Measurements from ENCODE around the gene BANF1. TPM values are rescaled to one million over a fixed set of nuclear protein-coding genes. Genes with fewer than 3 reads are reported as not detected.

BANF1 gene
- total and polyA plus RNA-seq, 9 of the 15 experiments (the other 6 are each of a cell fraction or from before 2014, with no cell fraction given): 108 to 651 (median 263) TPM

- H2AFZ ChIP-seq (ENCODE audit: low read depth, low read length): peak overlapping the region; percentile 76
- no peak overlapping the region for H3K27ac ChIP-seq (ENCODE audit: extremely low read depth, low read depth, low read length)
- WGBS (ENCODE audit: insufficient coverage, low coverage, missing lambda C conversion rate): 6% methylated on average over 11 of the region's 11 CpGs
- no TSS peak for BruUV-seq (replicated peaks)
- FAIRE-seq (peak; percentile 85), DNase-seq (ENCODE audit: extremely low read depth in 1 of 4, low spot score in 3 of 4) (peak; percentile 87 to 97 (median 95)), ATAC-seq (peak; percentile 98)
- H3K36me3 ChIP-seq (ENCODE audit: control insufficient read depth, insufficient read depth, low read length): no peaks in the 10 kb centered on the region
- ChIA-PET POLR2A (interaction anchor here (0.6 to 1.5 kb wide), 8 partner anchors 9 to 594 kb away, joined by 3 to 10 read pairs (median 3); partner anchors contain the start of gene CATSPER1), CTCF (ENCODE audit: low intra/inter-chr PET ratio) (interaction anchor here (0.5 to 1.9 kb wide), 3 partner anchors 24 to 89 kb away, joined by 3 to 5 read pairs (median 3); no protein-coding TSS in a partner anchor)
- H3K79me2 ChIP-seq (ENCODE audit: control insufficient read depth, insufficient read depth, low read length): no peaks in the 10 kb centered on the region
- no peaks in the 10 kb centered on the region for H4K20me1 ChIP-seq (replicated peaks; ENCODE audit: control insufficient read depth, insufficient read depth, low read length)
- H3K4me1 ChIP-seq (replicated peaks in 1 of 2; ENCODE audit: control insufficient read depth in 2 of 2, insufficient read depth in 2 of 2, low read length in 2 of 2): peaks cover 0 to 8% of the 10 kb centered on the region in 2 experiments; a peak in 3 of 5 replicates
- H3K4me2 ChIP-seq (ENCODE audit: insufficient read depth, low read length): peak overlapping the region; percentile 71
- H3K9me3 ChIP-seq (replicated peaks; ENCODE audit: control insufficient read depth, insufficient read depth, low read depth, low read length): no peaks in the 10 kb centered on the region
- H3K9me1 ChIP-seq (ENCODE audit: control insufficient read depth, insufficient read depth, low read length): no peaks in the 10 kb centered on the region
- no peak overlapping the region for H3K4me3 ChIP-seq
- H3K9ac ChIP-seq (ENCODE audit: insufficient read depth in 1 of 2, low read depth in 2 of 2, low read length in 2 of 2): peak overlapping the region in 1 of 2 experiments; percentile 29; a peak in 1 of 4 replicates
- intact Hi-C loops (cut with micrococcal nuclease) (loop anchor here (1.0 kb wide), 1 partner anchor 37 kb away; no protein-coding TSS in a partner anchor), in situ Hi-C loops (cut with MboI) (no loop called here)
- no peaks in the 10 kb centered on the region; a peak in 1 of 5 replicates for H3K27me3 ChIP-seq (ENCODE audit: control insufficient read depth in 2 of 2, insufficient read depth in 2 of 2, low read length in 2 of 2)
- TF ChIP-seq ZBTB33 (CRISPR knock-in tag; IDR thresholded peaks at IDR 0.05): no peak
- TF ChIP-seq RBBP5 (IDR thresholded peaks at IDR 0.05; ENCODE audit: borderline replicate concordance, insufficient read depth, low read length, poor library complexity, severe bottlenecking): peak; percentile 40
- TF ChIP-seq GABPB2 (CRISPR knock-in tag; conservative IDR thresholded peaks at IDR 0.05): no peak
- TF ChIP-seq RCOR1 (IDR thresholded peaks at IDR 0.05; ENCODE audit: borderline replicate concordance in 1 of 2, low read depth in 2 of 2, low read length in 2 of 2): peak in 1 of 2 experiments; percentile 64; a peak in 2 of 4 replicates
- TF ChIP-seq SMC3 (conservative IDR thresholded peaks at IDR 0.05; ENCODE audit: insufficient read depth, low read depth, low read length): 0 out of 2 replicates have a peak, but pooled peaks have one; percentile 53
- no peak for TF ChIP-seq CC2D1A (IDR thresholded peaks at IDR 0.05)
- no peak for TF ChIP-seq PHTF2 (CRISPR knock-in tag; IDR thresholded peaks at IDR 0.05)
- no peak for TF ChIP-seq NCOR1 (IDR thresholded peaks at IDR 0.05)
- TF ChIP-seq SRF (CRISPR knock-in tag; IDR thresholded peaks at IDR 0.05): 0 out of 4 replicates have a peak, but pooled peaks of 1 of the 2 experiments have one; percentile 65
- TF ChIP-seq ZNF174 (CRISPR knock-in tag; IDR thresholded peaks at IDR 0.05): no peak
- no peak for TF ChIP-seq ZNF24 (IDR thresholded peaks at IDR 0.05)
- TF ChIP-seq RBM25 (IDR thresholded peaks at IDR 0.05; ENCODE audit: low read depth, low read length, severe bottlenecking): no peak
- 0 out of 2 replicates have a peak, but pooled peaks have one; percentile 45 for TF ChIP-seq ZNF12 (CRISPR knock-in tag; IDR thresholded peaks at IDR 0.05)
- peak in 1 of 3 experiments; percentile 32 for TF ChIP-seq YY1 (IDR thresholded peaks at IDR 0.05; ENCODE audit: borderline replicate concordance in 1 of 3, control insufficient read depth in 1 of 3, extremely low read depth in 1 of 3, insufficient read depth in 3 of 3, insufficient read length in 1 of 3, insufficient replicate concordance in 2 of 3, low read depth in 1 of 3, low read length in 2 of 3)
- peak; percentile 46 to 62 for TF ChIP-seq RAD21 (CRISPR knock-in tag; conservative IDR thresholded peaks at IDR 0.05 in 1 of 2, IDR thresholded peaks at IDR 0.05 in 1 of 2)
- no peak for TF ChIP-seq ZNF778 (CRISPR knock-in tag; IDR thresholded peaks at IDR 0.05)
- no peak for TF ChIP-seq GTF2E2 (tag; IDR thresholded peaks at IDR 0.05)
- TF ChIP-seq MLLT1 (IDR thresholded peaks at IDR 0.05): no peak
These were observed 42.9 kb downstream of the BANF1 start for GRCh38 chr11:66045177-66045639.
